ENCODE measurements around the gene SLC38A10.

SLC38A10 gene

DNA sequence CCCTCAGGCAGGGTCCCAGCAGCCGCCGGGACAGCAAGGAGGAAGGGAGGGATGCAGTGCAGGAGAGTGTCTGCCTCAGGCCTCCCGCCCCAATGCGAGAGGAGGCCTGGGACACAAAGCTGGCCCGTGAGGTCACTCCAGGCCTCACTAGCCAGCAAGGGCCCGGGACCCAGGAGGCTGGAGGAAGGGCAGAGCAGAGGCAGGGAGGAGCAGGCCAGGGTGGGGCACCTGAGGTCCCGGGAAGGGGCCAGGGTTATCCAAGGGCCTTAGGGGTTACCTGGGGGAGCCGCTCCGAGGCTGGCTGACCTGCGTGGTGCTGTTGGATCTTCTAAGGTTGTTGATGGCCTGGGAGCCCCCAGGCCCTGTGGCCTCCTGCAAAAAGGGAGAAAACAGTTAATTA lies 86.5 kb downstream of the SLC38A10 start:
- Histone ChIP-seq H3K27ac (ENCODE audit: insufficient read depth, low read length, poor library complexity, severe bottlenecking) (no peak overlapping the region), H3K4me3 (ENCODE audit: insufficient read depth, low read depth, low read length, poor library complexity, severe bottlenecking) (no peak overlapping the region), H3K9me3 (ENCODE audit: control insufficient read depth, low read length) (no peaks in the 10 kb centered on the region), H3K27me3 (replicated peaks; ENCODE audit: control insufficient read depth, insufficient read depth, low read length, poor library complexity, severe bottlenecking) (no peaks in the 10 kb centered on the region), H3K4me1 (ENCODE audit: control insufficient read depth, insufficient read depth, low read length, poor library complexity, severe bottlenecking) (no peaks in the 10 kb centered on the region), H3K36me3 (ENCODE audit: control insufficient read depth, insufficient read depth, low read length) (no peaks in the 10 kb centered on the region)
- DNase-seq, result no peak

DNA sequence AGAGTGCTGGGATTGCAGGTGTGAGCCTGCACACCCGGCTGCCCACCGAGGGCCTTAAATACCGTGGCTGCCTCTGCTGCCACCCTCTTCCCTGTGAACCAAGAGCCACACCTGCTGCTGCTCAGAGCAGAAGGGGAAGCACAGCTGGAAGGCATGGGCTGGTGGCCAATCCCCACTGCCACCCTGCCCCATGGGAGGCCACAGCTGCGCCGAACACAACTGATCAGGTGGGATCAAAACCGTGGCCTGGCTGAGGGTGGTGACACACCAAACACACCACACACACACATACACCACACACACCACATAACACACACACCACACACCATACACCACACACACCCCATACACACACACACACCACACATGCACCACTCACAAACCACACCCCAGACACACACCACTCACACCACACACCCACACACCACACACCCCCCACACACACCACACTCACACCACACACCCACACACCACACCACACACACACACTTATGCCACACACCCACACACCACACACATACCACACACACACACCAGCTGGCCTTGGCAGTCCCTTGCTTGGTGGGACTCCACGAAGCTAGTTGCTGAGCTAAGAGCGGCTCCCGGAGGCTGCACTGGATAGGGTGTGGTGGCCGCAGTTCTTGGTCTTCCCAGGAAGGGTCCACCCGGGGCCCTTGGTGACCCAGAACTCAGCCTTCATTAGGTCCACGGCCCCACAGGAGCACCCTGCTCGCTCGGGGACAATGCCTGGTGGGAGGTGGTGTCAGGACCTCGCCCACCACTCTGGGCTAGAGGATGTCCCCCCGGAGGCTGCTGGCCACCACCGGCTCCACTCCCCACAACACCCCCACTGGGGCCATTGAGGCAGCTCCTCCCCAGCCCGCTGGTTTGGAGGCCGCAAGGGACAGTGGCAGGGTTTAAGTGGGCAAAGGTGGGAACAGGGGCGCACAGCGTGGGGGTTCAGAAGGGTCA lies 87.2 kb downstream of the SLC38A10 start:
- H3K27ac ChIP-seq (ENCODE audit: insufficient read depth, low read length, poor library complexity, severe bottlenecking), result no peak overlapping the region
- H3K4me3 ChIP-seq (ENCODE audit: insufficient read depth, low read depth, low read length, poor library complexity, severe bottlenecking), result no peak overlapping the region
- no peaks in the 10 kb centered on the region for H3K4me1 ChIP-seq (ENCODE audit: control insufficient read depth, insufficient read depth, low read length, poor library complexity, severe bottlenecking)
- H3K9me3 ChIP-seq (ENCODE audit: control insufficient read depth, low read length), result no peaks in the 10 kb centered on the region
- DNase-seq, result no peak
- H3K36me3 ChIP-seq (ENCODE audit: control insufficient read depth, insufficient read depth, low read length), result no peaks in the 10 kb centered on the region
- no peaks in the 10 kb centered on the region for H3K27me3 ChIP-seq (replicated peaks; ENCODE audit: control insufficient read depth, insufficient read depth, low read length, poor library complexity, severe bottlenecking)

DNA sequence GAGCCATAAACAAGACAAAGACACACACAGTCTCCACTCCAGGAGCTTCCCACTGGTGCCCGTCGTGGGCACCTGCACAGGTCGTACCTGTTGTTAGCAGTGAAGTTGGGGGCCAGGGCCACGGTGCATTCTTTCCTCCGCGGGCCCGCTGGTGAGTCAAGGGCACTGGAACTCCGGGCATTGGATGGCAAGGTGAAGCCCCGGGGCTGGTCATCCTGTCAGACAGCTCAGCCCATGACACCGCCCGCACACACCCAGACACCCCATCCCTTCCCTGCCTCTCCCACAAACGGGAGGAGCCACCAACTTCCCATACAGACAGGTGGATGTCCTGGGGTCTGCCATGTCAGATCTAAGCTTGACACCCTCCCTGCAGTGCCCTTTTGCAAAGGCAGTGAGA lies 88.5 kb downstream of the SLC38A10 start:
- Histone ChIP-seq H3K9me3 (ENCODE audit: control insufficient read depth, low read length) (no peaks in the 10 kb centered on the region), H3K27me3 (replicated peaks; ENCODE audit: control insufficient read depth, insufficient read depth, low read length, poor library complexity, severe bottlenecking) (no peaks in the 10 kb centered on the region), H3K27ac (ENCODE audit: insufficient read depth, low read length, poor library complexity, severe bottlenecking) (no peak overlapping the region), H3K36me3 (ENCODE audit: control insufficient read depth, insufficient read depth, low read length) (no peaks in the 10 kb centered on the region), H3K4me1 (ENCODE audit: control insufficient read depth, insufficient read depth, low read length, poor library complexity, severe bottlenecking) (no peaks in the 10 kb centered on the region), H3K4me3 (ENCODE audit: insufficient read depth, low read depth, low read length, poor library complexity, severe bottlenecking) (no peak overlapping the region)
- DNase-seq, result no peak

DNA sequence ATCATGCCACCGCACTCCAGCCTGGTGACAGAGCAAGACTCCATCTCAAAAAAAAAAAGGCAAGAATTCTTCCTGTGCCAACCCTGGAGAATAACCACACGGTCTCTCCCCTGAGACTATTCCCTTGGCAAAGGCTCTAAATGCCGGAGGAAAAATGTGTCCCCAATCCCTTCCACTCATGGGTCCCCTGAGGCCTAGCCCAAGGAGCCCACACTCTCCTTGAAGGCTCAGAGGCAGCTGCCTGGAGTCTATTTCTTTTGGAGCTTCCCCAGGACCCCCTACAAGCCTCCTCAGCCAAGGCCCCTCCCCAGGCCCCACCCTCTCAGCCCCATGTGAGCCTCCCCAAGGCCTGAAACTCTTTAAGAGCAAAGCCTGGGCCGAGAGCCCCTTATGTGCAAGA lies 88.9 kb downstream of the SLC38A10 start:
- no peak for DNase-seq
- H3K27ac ChIP-seq (ENCODE audit: insufficient read depth, low read length, poor library complexity, severe bottlenecking), result no peak overlapping the region
- H3K9me3 ChIP-seq (ENCODE audit: control insufficient read depth, low read length), result no peaks in the 10 kb centered on the region
- H3K36me3 ChIP-seq (ENCODE audit: control insufficient read depth, insufficient read depth, low read length), result no peaks in the 10 kb centered on the region
- no peaks in the 10 kb centered on the region for H3K4me1 ChIP-seq (ENCODE audit: control insufficient read depth, insufficient read depth, low read length, poor library complexity, severe bottlenecking)
- H3K4me3 ChIP-seq (ENCODE audit: insufficient read depth, low read depth, low read length, poor library complexity, severe bottlenecking), result no peak overlapping the region
- no peaks in the 10 kb centered on the region for H3K27me3 ChIP-seq (replicated peaks; ENCODE audit: control insufficient read depth, insufficient read depth, low read length, poor library complexity, severe bottlenecking)

DNA sequence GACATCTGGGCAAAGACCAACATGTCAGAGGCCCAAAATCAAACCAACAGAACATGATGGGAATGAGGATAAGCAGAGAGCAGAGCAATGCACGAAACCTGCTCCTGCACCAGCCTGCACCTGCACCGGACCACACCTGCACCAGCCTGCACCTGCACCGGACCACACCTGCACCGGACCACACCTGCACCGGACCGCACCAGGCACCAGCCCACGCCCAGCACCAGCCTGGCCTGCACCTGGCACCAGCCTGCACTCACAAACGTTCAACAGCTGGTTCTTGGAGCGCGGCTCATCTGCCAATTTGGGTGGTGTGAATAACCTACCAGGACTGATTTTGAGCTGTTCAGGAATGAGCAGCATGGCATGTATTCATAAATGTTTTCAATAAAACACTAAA lies 90.5 kb downstream of the SLC38A10 start:
- H3K27ac ChIP-seq (ENCODE audit: insufficient read depth, low read length, poor library complexity, severe bottlenecking), result no peak overlapping the region
- no peaks in the 10 kb centered on the region for H3K27me3 ChIP-seq (replicated peaks; ENCODE audit: control insufficient read depth, insufficient read depth, low read length, poor library complexity, severe bottlenecking)
- DNase-seq, result no peak
- no peaks in the 10 kb centered on the region for H3K4me1 ChIP-seq (ENCODE audit: control insufficient read depth, insufficient read depth, low read length, poor library complexity, severe bottlenecking)
- H3K9me3 ChIP-seq (ENCODE audit: control insufficient read depth, low read length), result no peaks in the 10 kb centered on the region
- no peaks in the 10 kb centered on the region for H3K36me3 ChIP-seq (ENCODE audit: control insufficient read depth, insufficient read depth, low read length)
- H3K4me3 ChIP-seq (ENCODE audit: insufficient read depth, low read depth, low read length, poor library complexity, severe bottlenecking), result no peak overlapping the region

DNA sequence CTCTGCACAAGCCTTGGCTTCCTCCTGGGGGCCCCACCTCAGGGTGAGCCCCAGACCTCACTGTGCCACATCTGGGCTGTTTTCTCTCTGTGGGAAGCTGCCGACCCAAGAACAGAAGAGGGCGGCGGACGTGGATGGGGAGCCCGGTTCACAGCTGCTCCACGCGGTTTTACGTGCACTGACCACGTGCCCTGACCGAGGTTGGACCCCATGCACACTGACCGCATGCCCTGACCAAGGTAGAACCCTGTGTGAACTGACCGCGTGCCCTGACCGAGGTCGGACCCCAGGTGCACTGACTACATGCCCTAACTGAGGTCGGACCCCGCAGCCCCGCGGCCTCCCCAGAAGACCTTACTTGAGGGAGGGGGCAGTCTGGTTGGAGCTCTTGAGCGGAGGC lies 92.0 kb downstream of the SLC38A10 start:
- no peaks in the 10 kb centered on the region for H3K27me3 ChIP-seq (replicated peaks; ENCODE audit: control insufficient read depth, insufficient read depth, low read length, poor library complexity, severe bottlenecking)
- H3K36me3 ChIP-seq (ENCODE audit: control insufficient read depth, insufficient read depth, low read length), result no peaks in the 10 kb centered on the region
- H3K4me3 ChIP-seq (ENCODE audit: insufficient read depth, low read depth, low read length, poor library complexity, severe bottlenecking), result no peak overlapping the region
- no peak overlapping the region for H3K27ac ChIP-seq (ENCODE audit: insufficient read depth, low read length, poor library complexity, severe bottlenecking)
- H3K4me1 ChIP-seq (ENCODE audit: control insufficient read depth, insufficient read depth, low read length, poor library complexity, severe bottlenecking), result no peaks in the 10 kb centered on the region
- DNase-seq, result no peak
- H3K9me3 ChIP-seq (ENCODE audit: control insufficient read depth, low read length), result no peaks in the 10 kb centered on the region

DNA sequence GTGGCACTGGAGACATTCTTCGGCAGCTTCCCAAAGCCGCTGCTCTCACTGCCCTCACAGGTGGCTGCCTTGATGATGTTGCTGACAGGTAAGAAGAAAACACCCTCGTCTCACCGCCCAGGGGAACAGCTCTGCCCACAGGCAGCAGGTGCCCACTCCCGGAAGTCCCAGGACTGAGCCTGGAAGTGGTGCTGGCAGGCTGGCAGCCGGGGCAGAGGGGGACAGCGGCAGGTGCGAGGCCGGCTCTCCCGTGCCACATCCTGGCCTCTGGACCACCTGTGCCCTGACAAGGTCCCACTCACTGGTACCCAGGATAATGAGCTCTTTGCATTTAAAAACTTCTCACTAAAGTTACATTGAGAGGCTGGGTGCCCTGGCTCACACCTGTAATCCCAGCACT lies 92.8 kb downstream of the SLC38A10 start:
- Histone ChIP-seq H3K36me3 (ENCODE audit: control insufficient read depth, insufficient read depth, low read length) (no peaks in the 10 kb centered on the region), H3K27ac (ENCODE audit: insufficient read depth, low read length, poor library complexity, severe bottlenecking) (no peak overlapping the region), H3K9me3 (ENCODE audit: control insufficient read depth, low read length) (no peaks in the 10 kb centered on the region), H3K4me3 (ENCODE audit: insufficient read depth, low read depth, low read length, poor library complexity, severe bottlenecking) (no peak overlapping the region), H3K4me1 (ENCODE audit: control insufficient read depth, insufficient read depth, low read length, poor library complexity, severe bottlenecking) (no peaks in the 10 kb centered on the region), H3K27me3 (replicated peaks; ENCODE audit: control insufficient read depth, insufficient read depth, low read length, poor library complexity, severe bottlenecking) (no peaks in the 10 kb centered on the region)
- DNase-seq, result no peak

DNA sequence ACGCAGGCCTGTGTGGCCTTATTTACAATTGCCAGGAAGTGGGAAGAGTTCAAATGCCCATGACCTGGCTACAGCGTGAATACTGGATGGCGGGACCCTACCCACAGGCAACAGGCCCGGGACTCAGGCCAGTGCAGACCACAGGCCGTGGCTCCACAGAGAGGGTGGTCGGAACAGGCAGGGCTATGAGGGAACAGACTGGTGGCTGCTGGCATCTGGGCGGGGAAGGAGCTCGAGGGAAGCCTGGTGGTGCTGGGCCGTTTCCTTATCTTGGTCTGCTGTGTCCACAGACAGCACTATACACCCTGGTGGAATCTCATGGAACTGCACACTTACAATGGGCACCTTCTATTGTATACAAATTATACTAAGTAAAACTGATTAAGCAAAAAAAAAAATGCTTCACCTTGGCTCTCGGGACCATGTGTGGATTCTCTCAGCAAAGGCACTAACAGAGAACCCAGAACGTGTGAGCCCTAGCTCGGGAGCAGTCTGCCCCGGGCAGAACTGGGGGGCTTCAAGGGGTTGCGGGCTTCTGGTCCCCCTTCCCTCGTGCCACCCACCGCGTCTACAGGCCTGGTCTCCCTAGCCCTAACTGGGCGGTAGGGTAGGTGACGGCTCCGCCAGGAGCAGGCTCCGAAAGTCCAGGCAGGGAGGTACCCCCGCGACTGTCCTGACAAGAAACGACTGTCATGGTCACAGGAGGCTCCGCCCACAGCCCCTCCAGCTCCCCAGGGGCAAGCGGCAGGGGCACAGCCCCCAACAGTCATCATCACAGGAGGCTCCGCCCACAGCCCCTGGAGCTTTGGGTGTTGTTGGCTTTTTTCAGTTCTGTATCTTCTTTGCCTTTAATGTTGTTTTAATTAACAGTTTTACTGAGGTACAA lies 94.2 kb downstream of the SLC38A10 start:
- H3K36me3 ChIP-seq (ENCODE audit: control insufficient read depth, insufficient read depth, low read length), result no peaks in the 10 kb centered on the region
- H3K4me1 ChIP-seq (ENCODE audit: control insufficient read depth, insufficient read depth, low read length, poor library complexity, severe bottlenecking), result no peaks in the 10 kb centered on the region
- H3K4me3 ChIP-seq (ENCODE audit: insufficient read depth, low read depth, low read length, poor library complexity, severe bottlenecking), result no peak overlapping the region
- no peak overlapping the region for H3K27ac ChIP-seq (ENCODE audit: insufficient read depth, low read length, poor library complexity, severe bottlenecking)
- H3K9me3 ChIP-seq (ENCODE audit: control insufficient read depth, low read length), result no peaks in the 10 kb centered on the region
- no peak for DNase-seq
- H3K27me3 ChIP-seq (replicated peaks; ENCODE audit: control insufficient read depth, insufficient read depth, low read length, poor library complexity, severe bottlenecking), result no peaks in the 10 kb centered on the region

DNA sequence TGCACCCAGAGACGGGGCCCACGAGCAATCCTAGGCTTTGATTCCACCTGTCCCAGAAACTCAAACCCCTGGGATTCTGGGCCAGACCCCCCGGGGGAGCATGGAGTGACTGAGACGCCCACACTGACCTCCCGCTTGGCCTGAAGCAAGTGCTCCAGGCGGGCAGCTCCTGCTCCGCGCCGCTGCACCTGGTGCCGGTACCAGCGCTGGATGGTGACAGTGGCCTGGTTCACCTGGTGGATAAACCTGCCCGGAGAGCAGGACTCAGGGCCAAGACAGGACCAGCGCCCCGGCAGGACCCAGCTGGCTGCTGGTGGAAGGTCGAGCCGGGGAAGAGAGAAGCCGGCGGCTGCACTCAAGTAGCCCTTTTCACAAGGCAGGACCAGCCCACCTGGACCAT lies 94.9 kb downstream of the SLC38A10 start:
- no peaks in the 10 kb centered on the region for H3K36me3 ChIP-seq (ENCODE audit: control insufficient read depth, insufficient read depth, low read length)
- DNase-seq, result no peak
- no peak overlapping the region for H3K4me3 ChIP-seq (ENCODE audit: insufficient read depth, low read depth, low read length, poor library complexity, severe bottlenecking)
- H3K4me1 ChIP-seq (ENCODE audit: control insufficient read depth, insufficient read depth, low read length, poor library complexity, severe bottlenecking), result no peaks in the 10 kb centered on the region
- H3K9me3 ChIP-seq (ENCODE audit: control insufficient read depth, low read length), result no peaks in the 10 kb centered on the region
- no peak overlapping the region for H3K27ac ChIP-seq (ENCODE audit: insufficient read depth, low read length, poor library complexity, severe bottlenecking)
- H3K27me3 ChIP-seq (replicated peaks; ENCODE audit: control insufficient read depth, insufficient read depth, low read length, poor library complexity, severe bottlenecking), result no peaks in the 10 kb centered on the region

DNA sequence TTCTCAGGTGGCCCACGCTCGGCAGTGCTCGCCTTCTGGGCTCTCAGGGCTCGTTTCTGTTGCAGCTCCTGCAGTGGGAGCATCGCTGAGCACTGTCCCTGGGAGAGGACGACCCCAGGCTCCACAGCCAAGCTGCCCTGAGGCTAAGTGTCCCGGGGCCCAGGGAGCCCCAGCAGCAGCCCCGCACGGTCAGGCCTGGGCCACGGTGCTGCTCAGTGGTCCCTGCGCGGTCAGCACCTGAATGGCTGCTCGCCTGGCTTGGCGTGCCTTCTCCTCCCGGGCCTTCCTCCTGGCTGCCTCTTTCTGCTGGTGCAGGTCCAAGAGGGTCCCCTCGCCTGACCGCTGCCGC lies 95.7 kb downstream of the SLC38A10 start:
- no peaks in the 10 kb centered on the region for H3K4me1 ChIP-seq (ENCODE audit: control insufficient read depth, insufficient read depth, low read length, poor library complexity, severe bottlenecking)
- no peak overlapping the region for H3K4me3 ChIP-seq (ENCODE audit: insufficient read depth, low read depth, low read length, poor library complexity, severe bottlenecking)
- no peaks in the 10 kb centered on the region for H3K27me3 ChIP-seq (replicated peaks; ENCODE audit: control insufficient read depth, insufficient read depth, low read length, poor library complexity, severe bottlenecking)
- no peaks in the 10 kb centered on the region for H3K9me3 ChIP-seq (ENCODE audit: control insufficient read depth, low read length)
- DNase-seq, result no peak
- H3K36me3 ChIP-seq (ENCODE audit: control insufficient read depth, insufficient read depth, low read length), result no peaks in the 10 kb centered on the region
- H3K27ac ChIP-seq (ENCODE audit: insufficient read depth, low read length, poor library complexity, severe bottlenecking), result no peak overlapping the region

All from effector memory CD4-positive, alpha-beta T cell (primary cell).